ENCODE results near the gene CNOT11.
"Not testable (repeated sequence)": the region's sequence is repeated elsewhere in the genome, so short reads cannot be mapped to it uniquely, and the experiment has no call there.

The CNOT11 gene

GRCh38 chr2:101252408-101253012 is at the start of gene CNOT11:
CNOT11 (plus strand) TSS chr2:101252886; CDS start chr2:101252965, 79 bp downstream.
- peak; percentile 96 for DNase-seq (ENCODE audit: low spot score)

GRCh38 chr2:101204400-101205115 is 48.1 kb upstream of the CNOT11 start:
- no peak for DNase-seq (ENCODE audit: low spot score)

- DNase-seq (ENCODE audit: low spot score): peak; percentile 72
These were observed 46.9 kb upstream of the CNOT11 start for GRCh38 chr2:101205521-101206479.

GRCh38 chr2:101208830-101209229 is 43.9 kb upstream of the CNOT11 start:
- no peak for DNase-seq (ENCODE audit: low spot score)

- DNase-seq (ENCODE audit: low spot score): no peak
These were observed 33.4 kb upstream of the CNOT11 start for GRCh38 chr2:101219246-101219645.

- not testable (repeated sequence) for DNase-seq (ENCODE audit: low spot score)
These were observed 32.6 kb upstream of the CNOT11 start for GRCh38 chr2:101220091-101220490.

- DNase-seq (ENCODE audit: low spot score): no peak
These were observed 28.9 kb upstream of the CNOT11 start for GRCh38 chr2:101223814-101224231.

GRCh38 chr2:101230541-101231001 is 22.1 kb upstream of the CNOT11 start:
- no peak for DNase-seq (ENCODE audit: low spot score)

- no peak for DNase-seq (ENCODE audit: low spot score)
These were observed 21.4 kb upstream of the CNOT11 start for GRCh38 chr2:101231240-101231639.

- DNase-seq (ENCODE audit: low spot score): no peak
These were observed 20.6 kb upstream of the CNOT11 start for GRCh38 chr2:101231937-101232730.

- no peak for DNase-seq (ENCODE audit: low spot score)
These were observed 19.9 kb upstream of the CNOT11 start for GRCh38 chr2:101232770-101233169.

GRCh38 chr2:101234169-101234938 is 18.3 kb upstream of the CNOT11 start:
- no peak for DNase-seq (ENCODE audit: low spot score)

GRCh38 chr2:101235956-101236355 is 16.7 kb upstream of the CNOT11 start:
- DNase-seq (ENCODE audit: low spot score): not testable (repeated sequence)

GRCh38 chr2:101237944-101238343 is 14.7 kb upstream of the CNOT11 start:
- DNase-seq (ENCODE audit: low spot score): not testable (repeated sequence)

GRCh38 chr2:101238930-101239759 is 13.5 kb upstream of the CNOT11 start:
- no peak for DNase-seq (ENCODE audit: low spot score)

- DNase-seq (ENCODE audit: low spot score): not testable (repeated sequence)
These were observed 12.9 kb upstream of the CNOT11 start for GRCh38 chr2:101239760-101240118.

GRCh38 chr2:101240694-101241093 is 12.0 kb upstream of the CNOT11 start:
- DNase-seq (ENCODE audit: low spot score): peak; percentile 52

- no peak for DNase-seq (ENCODE audit: low spot score)
These were observed 11.5 kb upstream of the CNOT11 start for GRCh38 chr2:101241158-101241557.

GRCh38 chr2:101244373-101244772 is 8.3 kb upstream of the CNOT11 start:
- not testable (repeated sequence) for DNase-seq (ENCODE audit: low spot score)

GRCh38 chr2:101244899-101245298 is 7.8 kb upstream of the CNOT11 start:
- not testable (repeated sequence) for DNase-seq (ENCODE audit: low spot score)

Measured in pons (tissue), 1 donor.